Measurements from ENCODE around the gene APP.

The APP gene

GRCh38 chr21:26117972-26118367 lies 52.6 kb downstream of the APP start:
- Histone ChIP-seq H3K9me3 (ENCODE audit: low read length) (no peaks in the 10 kb centered on the region), H3K36me3 (ENCODE audit: insufficient read depth, low read length) (no peaks in the 10 kb centered on the region), H3K4me1 (ENCODE audit: insufficient read depth, low read length) (peaks cover 19% of the 10 kb centered on the region), H3K27me3 (ENCODE audit: insufficient read depth, low read length) (no peaks in the 10 kb centered on the region), H3K4me3 (ENCODE audit: low read length) (no peak overlapping the region), H2AFZ (ENCODE audit: low read depth, low read length) (no peak overlapping the region)

GRCh38 chr21:26117324-26117971 lies 53.1 kb downstream of the APP start:
- Histone ChIP-seq H3K4me1 (ENCODE audit: insufficient read depth, low read length) (peaks cover 19% of the 10 kb centered on the region), H3K36me3 (ENCODE audit: insufficient read depth, low read length) (no peaks in the 10 kb centered on the region), H2AFZ (ENCODE audit: low read depth, low read length) (no peak overlapping the region), H3K27me3 (ENCODE audit: insufficient read depth, low read length) (no peaks in the 10 kb centered on the region), H3K4me3 (ENCODE audit: low read length) (no peak overlapping the region), H3K9me3 (ENCODE audit: low read length) (no peaks in the 10 kb centered on the region)

GRCh38 chr21:26116456-26117011 lies 54.0 kb downstream of the APP start:
- Histone ChIP-seq H3K9me3 (ENCODE audit: low read length) (no peaks in the 10 kb centered on the region), H3K27me3 (ENCODE audit: insufficient read depth, low read length) (no peaks in the 10 kb centered on the region), H3K4me1 (ENCODE audit: insufficient read depth, low read length) (peaks cover 19% of the 10 kb centered on the region), H3K36me3 (ENCODE audit: insufficient read depth, low read length) (peaks cover 5% of the 10 kb centered on the region), H3K4me3 (ENCODE audit: low read length) (no peak overlapping the region), H2AFZ (ENCODE audit: low read depth, low read length) (no peak overlapping the region)

- Histone ChIP-seq H3K36me3 (ENCODE audit: insufficient read depth, low read length) (peaks cover 8% of the 10 kb centered on the region), H3K9me3 (ENCODE audit: low read length) (no peaks in the 10 kb centered on the region), H2AFZ (ENCODE audit: low read depth, low read length) (no peak overlapping the region), H3K4me3 (ENCODE audit: low read length) (no peak overlapping the region), H3K27me3 (ENCODE audit: insufficient read depth, low read length) (no peaks in the 10 kb centered on the region), H3K4me1 (ENCODE audit: insufficient read depth, low read length) (peaks cover 18% of the 10 kb centered on the region)
Observed at GRCh38 chr21:26115899-26116298, 54.7 kb downstream of the APP start.

GRCh38 chr21:26115305-26115704 lies 55.3 kb downstream of the APP start:
- Histone ChIP-seq H3K4me3 (ENCODE audit: low read length) (no peak overlapping the region), H2AFZ (ENCODE audit: low read depth, low read length) (no peak overlapping the region), H3K9me3 (ENCODE audit: low read length) (no peaks in the 10 kb centered on the region), H3K4me1 (ENCODE audit: insufficient read depth, low read length) (peaks cover 15% of the 10 kb centered on the region), H3K27me3 (ENCODE audit: insufficient read depth, low read length) (no peaks in the 10 kb centered on the region), H3K36me3 (ENCODE audit: insufficient read depth, low read length) (peaks cover 10% of the 10 kb centered on the region)

- no peak overlapping the region for H2AFZ ChIP-seq (ENCODE audit: low read depth, low read length)
- no peaks in the 10 kb centered on the region for H3K27me3 ChIP-seq (ENCODE audit: insufficient read depth, low read length)
- peaks cover 29% of the 10 kb centered on the region for H3K36me3 ChIP-seq (ENCODE audit: insufficient read depth, low read length)
Observed at GRCh38 chr21:26112975-26113374, 57.6 kb downstream of the APP start.

GRCh38 chr21:26112127-26112742 lies 58.3 kb downstream of the APP start:
- peaks cover 15% of the 10 kb centered on the region for H3K4me1 ChIP-seq (ENCODE audit: insufficient read depth, low read length)
- no peak overlapping the region for H3K4me3 ChIP-seq (ENCODE audit: low read length)
- H3K9me3 ChIP-seq (ENCODE audit: low read length), result peaks cover 2% of the 10 kb centered on the region
- no peaks in the 10 kb centered on the region for H3K27me3 ChIP-seq (ENCODE audit: insufficient read depth, low read length)
- peaks cover 34% of the 10 kb centered on the region for H3K36me3 ChIP-seq (ENCODE audit: insufficient read depth, low read length)
- H2AFZ ChIP-seq (ENCODE audit: low read depth, low read length), result no peak overlapping the region

More at GRCh38 chr21:26112975-26113374, 57.6 kb downstream of the APP start:
- Histone ChIP-seq H3K4me3 (ENCODE audit: low read length) (no peak overlapping the region), H3K9me3 (ENCODE audit: low read length) (peaks cover 2% of the 10 kb centered on the region), H3K4me1 (ENCODE audit: insufficient read depth, low read length) (peaks cover 15% of the 10 kb centered on the region)

- Histone ChIP-seq H2AFZ (ENCODE audit: low read depth, low read length) (no peak overlapping the region), H3K4me3 (ENCODE audit: low read length) (no peak overlapping the region), H3K4me1 (ENCODE audit: insufficient read depth, low read length) (peaks cover 7% of the 10 kb centered on the region), H3K27me3 (ENCODE audit: insufficient read depth, low read length) (no peaks in the 10 kb centered on the region), H3K36me3 (ENCODE audit: insufficient read depth, low read length) (peaks cover 34% of the 10 kb centered on the region), H3K9me3 (ENCODE audit: low read length) (peaks cover 5% of the 10 kb centered on the region)
Observed at GRCh38 chr21:26110715-26111114, 59.9 kb downstream of the APP start.

- H3K9me3 ChIP-seq (ENCODE audit: low read length), result peaks cover 9% of the 10 kb centered on the region
- no peak overlapping the region for H3K4me3 ChIP-seq (ENCODE audit: low read length)
- H3K27me3 ChIP-seq (ENCODE audit: insufficient read depth, low read length), result no peaks in the 10 kb centered on the region
- peaks cover 39% of the 10 kb centered on the region for H3K36me3 ChIP-seq (ENCODE audit: insufficient read depth, low read length)
- no peak overlapping the region for H2AFZ ChIP-seq (ENCODE audit: low read depth, low read length)
- no peaks in the 10 kb centered on the region for H3K4me1 ChIP-seq (ENCODE audit: insufficient read depth, low read length)
Observed at GRCh38 chr21:26107429-26107828, 63.1 kb downstream of the APP start.

GRCh38 chr21:26106562-26106961 lies 64.0 kb downstream of the APP start:
- Histone ChIP-seq H3K4me1 (ENCODE audit: insufficient read depth, low read length) (no peaks in the 10 kb centered on the region), H3K4me3 (ENCODE audit: low read length) (no peak overlapping the region), H2AFZ (ENCODE audit: low read depth, low read length) (no peak overlapping the region), H3K9me3 (ENCODE audit: low read length) (peaks cover 9% of the 10 kb centered on the region), H3K36me3 (ENCODE audit: insufficient read depth, low read length) (peaks cover 34% of the 10 kb centered on the region), H3K27me3 (ENCODE audit: insufficient read depth, low read length) (no peaks in the 10 kb centered on the region)

GRCh38 chr21:26105819-26106218 lies 64.8 kb downstream of the APP start:
- H3K36me3 ChIP-seq (ENCODE audit: insufficient read depth, low read length), result peaks cover 31% of the 10 kb centered on the region

GRCh38 chr21:26100573-26100972 lies 70.0 kb downstream of the APP start:
- peaks cover 5% of the 10 kb centered on the region for H3K36me3 ChIP-seq (ENCODE audit: insufficient read depth, low read length)
- no peak overlapping the region for H3K4me3 ChIP-seq (ENCODE audit: low read length)
- H3K4me1 ChIP-seq (ENCODE audit: insufficient read depth, low read length), result peaks cover 8% of the 10 kb centered on the region
- H3K27me3 ChIP-seq (ENCODE audit: insufficient read depth, low read length), result no peaks in the 10 kb centered on the region
- H2AFZ ChIP-seq (ENCODE audit: low read depth, low read length), result no peak overlapping the region
- peaks cover 3% of the 10 kb centered on the region for H3K9me3 ChIP-seq (ENCODE audit: low read length)

More at GRCh38 chr21:26105819-26106218, 64.8 kb downstream of the APP start:
- Histone ChIP-seq H2AFZ (ENCODE audit: low read depth, low read length) (no peak overlapping the region), H3K4me3 (ENCODE audit: low read length) (no peak overlapping the region), H3K27me3 (ENCODE audit: insufficient read depth, low read length) (no peaks in the 10 kb centered on the region), H3K9me3 (ENCODE audit: low read length) (peaks cover 9% of the 10 kb centered on the region), H3K4me1 (ENCODE audit: insufficient read depth, low read length) (no peaks in the 10 kb centered on the region)

- no peak overlapping the region for H3K4me3 ChIP-seq (ENCODE audit: low read length)
- H3K9me3 ChIP-seq (ENCODE audit: low read length), result peaks cover 3% of the 10 kb centered on the region
- no peaks in the 10 kb centered on the region for H3K27me3 ChIP-seq (ENCODE audit: insufficient read depth, low read length)
- H2AFZ ChIP-seq (ENCODE audit: low read depth, low read length), result no peak overlapping the region
- H3K36me3 ChIP-seq (ENCODE audit: insufficient read depth, low read length), result peaks cover 5% of the 10 kb centered on the region
- peaks cover 8% of the 10 kb centered on the region for H3K4me1 ChIP-seq (ENCODE audit: insufficient read depth, low read length)
Observed at GRCh38 chr21:26099610-26100219, 70.9 kb downstream of the APP start.
